Cardiac muscle cell (in vitro differentiated cells and primary cell): ENCODE measurements around the gene TRIM50. TPM values are rescaled to one million over a fixed set of nuclear protein-coding genes. Genes with fewer than 3 reads are reported as not detected.
"Not testable (repeated sequence)": the region's sequence is repeated elsewhere in the genome, so short reads cannot be mapped to it uniquely, and the experiment has no call there.

Experiments
- DNase-seq, 2 donors: peaks; one replicate each; pipeline versions ENCODE4 v3.0.0 to v3.0.0-alpha.2; 2010 to 2017; ENCODE audit warnings: low read depth in 1 of 2, low spot score in 1 of 2
- H3K27ac ChIP-seq: fragments of 200-600 bp; sonication (generic); 2 replicates; pipeline ENCODE4 v1.5.1; 2016
- H3K27me3 ChIP-seq: fragments of 200-600 bp; sonication (generic); 2 replicates; pipeline ENCODE4 v1.6.0; 2016; ENCODE audit warnings: control low read depth
- H3K36me3 ChIP-seq: fragments of 200-600 bp; sonication (generic); 2 replicates; pipeline ENCODE4 v1.5.1; 2016; ENCODE audit warnings: control low read depth
- H3K4me1 ChIP-seq: fragments of 200-600 bp; sonication (generic); 2 replicates; pipeline ENCODE4 v1.8.1; 2017; ENCODE audit warnings: low read depth, mild to moderate bottlenecking, mixed run types
- H3K4me3 ChIP-seq: fragments of 200-600 bp; sonication (generic); 2 replicates; pipeline ENCODE4 v1.5.1; 2016; ENCODE audit warnings: mild to moderate bottlenecking
- H3K9me3 ChIP-seq: fragments of 200-600 bp; sonication (generic); 2 replicates; pipeline ENCODE4 v1.5.1; 2017; ENCODE audit warnings: low read depth, mild to moderate bottlenecking, control low read depth
- CTCF ChIP-seq: IDR thresholded peaks from 2 replicates; pipeline ENCODE4 v1.5.1; 2012; ENCODE audit warnings: low read depth, mild to moderate bottlenecking, low read length
- polyA plus RNA-seq: library from polyadenylated mRNA; unstranded; fragments of >200 nt; fragmentation: Nextera tagmentation; extraction: Ambion mirVana; gene quantifications from 2 replicates; pipeline ENCODE4 v1.2.1, GENCODE V29; 2016
- total RNA-seq: library from RNA; depleted of rRNA; stranded (reverse); fragments of >200 nt; gene quantifications from 2 replicates; pipeline ENCODE4 v1.2.3, GENCODE V29; 2016

The TRIM50 gene
- total and polyA plus RNA-seq, 2 experiments from 2014 or later, result not detected

GRCh38 chr7:73304071-73304470 lies 23.8 kb downstream of the TRIM50 start:
- no peaks in the 10 kb centered on the region for H3K36me3 ChIP-seq
- no peaks in the 10 kb centered on the region for H3K27me3 ChIP-seq
- H3K4me3 ChIP-seq, result no peak overlapping the region
- H3K4me1 ChIP-seq, result no peaks in the 10 kb centered on the region
- no peaks in the 10 kb centered on the region for H3K9me3 ChIP-seq
- no peak overlapping the region for H3K27ac ChIP-seq
- no peak for DNase-seq
- TF ChIP-seq CTCF, result no peak

- Histone ChIP-seq H3K36me3 (no peaks in the 10 kb centered on the region), H3K27ac (no peak overlapping the region), H3K4me1 (no peaks in the 10 kb centered on the region), H3K4me3 (no peak overlapping the region), H3K27me3 (no peaks in the 10 kb centered on the region), H3K9me3 (no peaks in the 10 kb centered on the region)
- TF ChIP-seq CTCF, result no peak
- DNase-seq, result no peak
Observed at GRCh38 chr7:73303546-73303945, 24.3 kb downstream of the TRIM50 start.

- not testable (repeated sequence) for H3K9me3 ChIP-seq, H3K4me3 ChIP-seq, H3K27ac ChIP-seq, DNase-seq, H3K4me1 ChIP-seq, H3K27me3 ChIP-seq, H3K36me3 ChIP-seq
Observed at GRCh38 chr7:73302846-73303245, 25.0 kb downstream of the TRIM50 start.

GRCh38 chr7:73301108-73301507 lies 26.8 kb downstream of the TRIM50 start:
- H3K27me3 ChIP-seq, H3K36me3 ChIP-seq, H3K4me3 ChIP-seq, H3K27ac ChIP-seq, H3K4me1 ChIP-seq, DNase-seq, H3K9me3 ChIP-seq: not testable (repeated sequence)

GRCh38 chr7:73299812-73300211 lies 28.1 kb downstream of the TRIM50 start:
- H3K4me1 ChIP-seq, DNase-seq, H3K36me3 ChIP-seq, H3K9me3 ChIP-seq, H3K27ac ChIP-seq, H3K4me3 ChIP-seq, H3K27me3 ChIP-seq: not testable (repeated sequence)

GRCh38 chr7:73297706-73298105 lies 30.2 kb downstream of the TRIM50 start:
- H3K36me3 ChIP-seq, H3K27me3 ChIP-seq, DNase-seq, H3K27ac ChIP-seq, H3K4me3 ChIP-seq, H3K4me1 ChIP-seq, H3K9me3 ChIP-seq: not testable (repeated sequence)

- H3K36me3 ChIP-seq, H3K9me3 ChIP-seq, H3K27ac ChIP-seq: not testable (repeated sequence)
Observed at GRCh38 chr7:73297235-73297634, 30.6 kb downstream of the TRIM50 start.

GRCh38 chr7:73277210-73277609 lies 50.7 kb downstream of the TRIM50 start:
- H3K27ac ChIP-seq, H3K27me3 ChIP-seq, H3K9me3 ChIP-seq, H3K4me3 ChIP-seq, H3K4me1 ChIP-seq, H3K36me3 ChIP-seq, DNase-seq: not testable (repeated sequence)

More at GRCh38 chr7:73297235-73297634, 30.6 kb downstream of the TRIM50 start:
- not testable (repeated sequence) for H3K4me3 ChIP-seq, DNase-seq, H3K27me3 ChIP-seq, H3K4me1 ChIP-seq

- not testable (repeated sequence) for H3K36me3 ChIP-seq, H3K27ac ChIP-seq, DNase-seq, H3K27me3 ChIP-seq, H3K4me3 ChIP-seq, H3K4me1 ChIP-seq, H3K9me3 ChIP-seq
Observed at GRCh38 chr7:73267813-73268212, 60.1 kb downstream of the TRIM50 start.

- not testable (repeated sequence) for DNase-seq, H3K9me3 ChIP-seq, H3K36me3 ChIP-seq, H3K4me3 ChIP-seq, H3K27me3 ChIP-seq, H3K27ac ChIP-seq, H3K4me1 ChIP-seq
Observed at GRCh38 chr7:73266719-73267368, 61.0 kb downstream of the TRIM50 start.
